Inflammatory macrophage treated with lipopolysaccharide for 4 hours (primary cell): ENCODE results near the gene TMEM259.

ENCODE experiments used
- DNase-seq: peaks from one replicate; pipeline ENCODE4 v3.0.0-alpha.2; 2020

TMEM259 gene

DNA sequence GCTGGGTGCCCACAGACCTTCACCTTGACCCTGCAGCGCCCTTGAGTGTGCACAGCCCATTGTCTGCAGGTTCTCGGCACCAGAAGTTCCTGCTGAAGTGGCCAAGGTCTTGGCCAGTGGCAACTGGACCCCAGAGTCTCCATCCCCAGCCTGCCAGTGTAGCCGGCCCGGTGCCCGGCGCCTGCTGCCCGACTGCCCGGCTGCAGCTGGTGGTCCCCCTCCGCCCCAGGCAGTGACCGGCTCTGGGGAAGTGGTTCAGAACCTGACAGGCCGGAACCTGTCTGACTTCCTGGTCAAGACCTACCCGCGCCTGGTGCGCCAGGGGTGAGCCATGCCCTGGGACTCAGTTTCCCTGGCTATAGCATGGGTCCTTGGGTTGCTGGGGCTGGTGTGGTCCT, 34.1 kb upstream of the TMEM259 start:
- DNase-seq = no peak

DNA sequence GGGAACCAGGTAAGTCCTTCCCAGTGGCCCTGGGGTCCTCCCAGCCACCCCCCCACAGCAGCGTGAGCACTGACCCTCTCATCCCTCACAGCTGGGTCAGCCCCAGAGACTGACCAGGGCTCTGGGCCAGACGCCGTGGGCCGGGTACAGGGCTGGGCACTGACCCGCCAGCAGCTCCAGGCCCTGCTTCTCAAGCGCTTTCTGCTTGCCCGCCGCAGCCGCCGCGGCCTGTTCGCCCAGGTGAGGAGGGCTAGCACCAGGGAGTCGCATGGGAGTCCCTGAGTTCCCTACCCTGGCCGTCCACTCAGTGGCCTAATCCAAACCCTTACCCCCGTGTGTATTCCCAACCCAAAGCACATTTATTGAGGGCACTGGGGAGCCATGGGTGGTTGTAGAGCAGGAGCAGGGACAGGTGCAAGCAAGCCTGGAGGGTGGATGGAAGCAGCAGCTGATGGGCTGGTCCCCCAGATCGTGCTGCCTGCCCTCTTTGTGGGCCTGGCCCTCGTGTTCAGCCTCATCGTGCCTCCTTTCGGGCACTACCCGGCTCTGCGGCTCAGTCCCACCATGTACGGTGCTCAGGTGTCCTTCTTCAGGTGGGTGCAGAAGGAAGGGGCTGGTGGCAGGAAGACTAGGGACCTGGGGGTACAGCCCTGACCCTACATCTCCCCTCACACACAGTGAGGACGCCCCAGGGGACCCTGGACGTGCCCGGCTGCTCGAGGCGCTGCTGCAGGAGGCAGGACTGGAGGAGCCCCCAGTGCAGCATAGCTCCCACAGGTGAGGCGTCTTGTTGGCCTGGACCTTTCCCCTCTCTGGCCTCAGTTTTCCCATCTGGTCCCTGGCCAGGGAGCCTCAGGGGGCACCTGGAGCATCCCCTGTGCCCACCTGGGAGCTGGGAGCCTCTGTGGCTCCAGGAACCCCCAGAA, 33.4 kb upstream of the TMEM259 start:
- DNase-seq = no peak

DNA sequence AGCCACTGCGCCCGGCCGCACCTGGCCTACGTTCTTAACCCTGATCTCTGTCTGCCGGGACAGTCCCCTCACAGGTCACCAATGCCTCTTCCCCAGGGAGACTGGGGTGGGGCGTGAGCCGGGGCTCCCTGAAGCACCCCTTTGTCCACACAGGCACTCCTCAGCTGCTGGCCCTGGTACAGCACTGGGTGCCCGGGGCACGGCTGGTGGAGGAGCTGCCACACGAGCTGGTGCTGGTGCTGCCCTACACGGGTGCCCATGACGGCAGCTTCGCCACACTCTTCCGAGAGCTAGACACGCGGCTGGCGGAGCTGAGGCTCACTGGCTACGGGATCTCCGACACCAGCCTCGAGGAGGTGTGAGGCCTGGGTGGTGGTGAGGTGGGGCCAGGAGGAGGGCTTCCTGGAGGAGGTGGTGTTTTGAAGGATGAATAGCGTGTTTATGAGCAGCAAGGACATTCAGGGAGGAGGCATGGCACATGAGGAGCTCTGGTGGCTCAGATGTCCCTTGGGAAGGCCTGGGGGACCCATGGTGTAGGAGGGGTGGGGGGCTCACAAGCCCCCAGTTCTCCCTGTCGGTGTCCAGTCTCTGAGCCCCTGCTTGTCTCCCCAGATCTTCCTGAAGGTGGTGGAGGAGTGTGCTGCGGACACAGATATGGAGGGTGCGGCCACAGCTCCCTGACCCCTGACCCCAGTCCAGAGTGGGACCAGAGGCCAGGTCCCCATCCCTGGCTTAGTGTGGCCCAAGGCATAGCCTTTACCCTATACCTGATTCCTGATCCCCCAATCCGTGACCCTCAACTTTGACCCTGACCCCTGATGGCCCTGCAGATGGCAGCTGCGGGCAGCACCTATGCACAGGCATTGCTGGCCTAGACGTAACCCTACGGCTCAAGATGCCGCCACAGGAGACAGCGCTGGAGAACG, 32.5 kb upstream of the TMEM259 start:
- DNase-seq = no peak

DNA sequence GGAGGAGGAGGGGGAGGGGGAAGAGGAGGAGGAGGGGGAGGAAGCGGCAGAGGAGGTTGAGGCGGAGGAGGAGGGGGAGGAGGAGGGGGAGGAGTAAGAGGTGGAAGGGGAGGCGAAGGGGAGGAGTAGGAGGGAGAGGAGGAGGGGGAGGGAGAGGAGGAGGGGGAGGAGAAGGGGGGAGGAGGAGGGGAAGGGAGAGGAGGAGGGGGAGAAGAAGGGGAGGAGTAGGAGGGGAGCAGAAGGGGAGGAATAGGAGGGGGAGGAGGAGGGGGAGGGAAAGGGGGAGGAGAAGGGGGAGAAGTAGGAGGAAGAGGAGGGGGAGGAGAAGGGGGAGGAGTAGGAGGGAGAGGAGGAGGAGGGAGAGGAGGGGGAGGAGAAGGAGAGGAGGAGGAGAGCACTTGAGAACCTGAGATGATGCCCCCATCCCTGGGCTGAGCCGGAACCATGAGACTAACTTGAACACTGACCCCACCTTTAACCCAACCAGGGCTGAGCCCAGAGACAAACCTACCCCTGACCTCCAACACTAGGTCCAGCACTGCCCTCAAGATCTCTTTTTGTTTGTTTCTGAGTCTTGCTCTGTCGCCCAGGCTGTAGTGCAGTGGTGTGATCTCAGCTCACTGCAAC, 31.5 kb upstream of the TMEM259 start:
- DNase-seq = no peak

DNA sequence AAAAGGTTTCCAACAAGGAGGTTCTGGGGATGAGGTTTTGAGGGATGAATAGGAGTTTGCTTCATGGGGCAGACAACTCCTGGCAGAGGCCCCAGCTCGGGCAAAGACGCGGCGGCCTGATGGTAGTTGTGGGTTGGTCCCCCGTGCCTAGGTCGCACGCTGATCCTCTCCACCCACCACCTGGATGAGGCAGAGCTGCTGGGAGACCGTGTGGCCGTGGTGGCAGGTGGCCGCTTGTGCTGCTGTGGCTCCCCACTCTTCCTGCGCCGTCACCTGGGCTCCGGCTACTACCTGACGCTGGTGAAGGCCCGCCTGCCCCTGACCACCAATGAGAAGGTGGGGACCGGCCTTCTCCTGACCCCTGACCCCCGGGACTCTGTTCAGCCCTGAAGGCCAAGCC, 30.9 kb upstream of the TMEM259 start:
- no peak for DNase-seq

DNA sequence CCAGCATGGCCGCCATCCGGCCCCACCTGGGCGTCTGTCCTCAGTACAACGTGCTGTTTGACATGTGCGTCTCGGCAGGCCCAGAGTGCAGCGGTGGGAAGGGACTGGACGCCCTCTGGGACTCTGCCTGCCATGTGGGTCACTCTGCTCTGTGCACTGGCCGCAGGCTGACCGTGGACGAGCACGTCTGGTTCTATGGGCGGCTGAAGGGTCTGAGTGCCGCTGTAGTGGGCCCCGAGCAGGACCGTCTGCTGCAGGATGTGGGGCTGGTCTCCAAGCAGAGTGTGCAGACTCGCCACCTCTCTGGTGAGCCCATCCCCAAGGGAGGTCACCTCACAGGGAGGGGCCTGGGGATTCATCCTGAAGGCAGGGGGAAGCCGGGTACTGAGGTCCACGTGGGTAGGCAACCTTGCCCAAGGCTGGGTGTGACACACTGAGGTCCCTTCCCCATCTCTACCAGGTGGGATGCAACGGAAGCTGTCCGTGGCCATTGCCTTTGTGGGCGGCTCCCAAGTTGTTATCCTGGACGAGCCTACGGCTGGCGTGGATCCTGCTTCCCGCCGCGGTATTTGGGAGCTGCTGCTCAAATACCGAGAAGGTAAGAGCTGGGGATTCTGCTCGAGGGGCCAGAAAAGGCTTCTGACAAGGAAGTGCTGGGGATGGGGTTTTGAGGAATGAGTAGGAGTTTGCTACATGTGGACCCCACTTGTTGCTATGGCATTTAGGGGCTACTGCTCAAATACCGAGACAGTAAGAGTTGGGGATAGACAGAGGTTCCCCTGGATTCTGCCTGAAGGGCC, 30.3 kb upstream of the TMEM259 start:
- DNase-seq = no peak

- no peak for DNase-seq
Observed at GRCh38 chr19:1049800-1050199, 28.9 kb upstream of the TMEM259 start.

DNA sequence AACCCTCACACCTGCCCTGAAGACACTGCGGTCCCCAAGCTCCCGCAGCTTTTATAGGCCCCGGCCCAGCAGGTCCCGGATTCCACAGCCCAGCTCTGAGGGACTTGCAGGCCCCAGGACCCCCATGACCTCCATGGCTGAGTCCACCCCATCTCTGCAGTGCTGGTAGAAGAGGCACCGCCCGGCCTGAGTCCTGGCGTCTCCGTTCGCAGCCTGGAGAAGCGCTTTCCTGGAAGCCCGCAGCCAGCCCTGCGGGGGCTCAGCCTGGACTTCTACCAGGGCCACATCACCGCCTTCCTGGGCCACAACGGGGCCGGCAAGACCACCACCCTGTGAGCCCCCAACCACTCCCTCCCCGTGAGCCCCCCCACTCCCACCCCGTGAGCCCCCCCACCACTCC, 28.2 kb upstream of the TMEM259 start:
- no peak for DNase-seq

- DNase-seq = no peak
Observed at GRCh38 chr19:1047696-1048147, 26.8 kb upstream of the TMEM259 start.

GRCh38 chr19:1046836-1047695, 26.1 kb upstream of the TMEM259 start:
- no peak for DNase-seq

DNA sequence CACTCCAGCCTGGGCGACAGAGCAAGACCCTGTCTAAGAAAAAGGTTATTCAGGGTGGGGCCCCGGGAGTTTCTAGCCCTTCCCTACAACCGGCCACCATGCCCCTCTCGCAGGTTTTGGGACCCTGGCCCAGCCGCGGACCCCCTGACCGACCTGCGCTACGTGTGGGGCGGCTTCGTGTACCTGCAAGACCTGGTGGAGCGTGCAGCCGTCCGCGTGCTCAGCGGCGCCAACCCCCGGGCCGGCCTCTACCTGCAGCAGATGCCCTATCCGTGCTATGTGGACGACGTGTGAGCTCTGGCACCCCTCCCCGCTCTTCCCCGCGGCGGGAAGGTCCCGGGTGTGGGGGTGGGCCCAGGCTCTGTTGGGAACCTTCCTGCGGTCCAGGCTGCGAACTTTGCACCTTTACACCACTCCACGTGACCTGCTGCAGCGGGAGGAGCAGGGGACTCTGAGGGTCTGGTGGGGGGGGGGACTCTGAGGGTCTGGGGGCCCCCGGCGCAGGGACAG, 25.2 kb upstream of the TMEM259 start:
- no peak for DNase-seq

DNA sequence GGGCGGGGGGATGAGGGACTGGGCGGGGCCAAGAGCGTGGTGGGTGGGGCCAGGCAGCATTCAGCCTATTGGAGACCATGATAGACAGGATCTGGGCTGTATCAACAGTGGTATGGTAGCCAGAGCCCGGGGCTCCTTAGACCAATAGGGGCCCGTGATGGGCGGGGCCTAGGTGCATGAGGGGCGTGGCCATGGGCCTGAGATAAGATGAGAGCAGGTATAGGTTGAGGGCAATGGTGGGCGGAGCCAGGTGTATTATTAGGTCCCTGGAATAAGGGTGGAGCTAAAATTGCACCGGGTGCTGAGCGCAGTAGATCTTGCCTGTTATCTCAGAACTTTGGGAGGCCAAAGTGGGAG, 24.3 kb upstream of the TMEM259 start:
- peak; percentile 56 for DNase-seq

DNA sequence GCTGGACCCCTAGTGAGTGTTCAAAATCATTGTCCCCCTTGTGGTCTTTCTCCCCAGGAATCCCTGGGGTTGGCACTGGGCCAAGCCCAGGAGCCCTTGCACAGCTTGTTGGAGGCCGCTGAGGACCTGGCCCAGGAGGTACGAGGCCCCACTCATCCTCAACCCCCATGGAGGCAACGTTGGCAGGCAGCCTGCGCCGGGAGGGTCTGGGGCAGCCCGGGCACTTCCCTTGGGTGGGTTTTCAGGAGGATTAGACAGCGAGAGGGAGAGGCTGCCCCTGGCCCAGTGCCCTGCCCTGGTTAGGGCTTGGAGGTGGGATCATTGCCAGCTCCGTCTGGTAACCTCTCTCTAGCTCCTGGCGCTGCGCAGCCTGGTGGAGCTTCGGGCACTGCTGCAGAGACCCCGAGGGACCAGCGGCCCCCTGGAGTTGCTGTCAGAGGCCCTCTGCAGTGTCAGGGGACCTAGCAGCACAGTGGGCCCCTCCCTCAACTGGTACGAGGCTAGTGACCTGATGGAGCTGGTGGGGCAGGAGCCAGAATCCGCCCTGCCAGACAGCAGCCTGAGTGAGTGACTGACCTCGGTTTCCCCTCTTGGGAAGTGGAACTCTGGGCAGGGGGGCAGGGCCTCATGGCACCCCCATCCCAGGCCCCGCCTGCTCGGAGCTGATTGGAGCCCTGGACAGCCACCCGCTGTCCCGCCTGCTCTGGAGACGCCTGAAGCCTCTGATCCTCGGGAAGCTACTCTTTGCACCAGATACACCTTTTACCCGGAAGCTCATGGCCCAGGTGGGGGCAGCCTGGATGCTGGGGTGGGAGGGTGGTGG, 22.0 kb upstream of the TMEM259 start:
- no peak for DNase-seq

DNA sequence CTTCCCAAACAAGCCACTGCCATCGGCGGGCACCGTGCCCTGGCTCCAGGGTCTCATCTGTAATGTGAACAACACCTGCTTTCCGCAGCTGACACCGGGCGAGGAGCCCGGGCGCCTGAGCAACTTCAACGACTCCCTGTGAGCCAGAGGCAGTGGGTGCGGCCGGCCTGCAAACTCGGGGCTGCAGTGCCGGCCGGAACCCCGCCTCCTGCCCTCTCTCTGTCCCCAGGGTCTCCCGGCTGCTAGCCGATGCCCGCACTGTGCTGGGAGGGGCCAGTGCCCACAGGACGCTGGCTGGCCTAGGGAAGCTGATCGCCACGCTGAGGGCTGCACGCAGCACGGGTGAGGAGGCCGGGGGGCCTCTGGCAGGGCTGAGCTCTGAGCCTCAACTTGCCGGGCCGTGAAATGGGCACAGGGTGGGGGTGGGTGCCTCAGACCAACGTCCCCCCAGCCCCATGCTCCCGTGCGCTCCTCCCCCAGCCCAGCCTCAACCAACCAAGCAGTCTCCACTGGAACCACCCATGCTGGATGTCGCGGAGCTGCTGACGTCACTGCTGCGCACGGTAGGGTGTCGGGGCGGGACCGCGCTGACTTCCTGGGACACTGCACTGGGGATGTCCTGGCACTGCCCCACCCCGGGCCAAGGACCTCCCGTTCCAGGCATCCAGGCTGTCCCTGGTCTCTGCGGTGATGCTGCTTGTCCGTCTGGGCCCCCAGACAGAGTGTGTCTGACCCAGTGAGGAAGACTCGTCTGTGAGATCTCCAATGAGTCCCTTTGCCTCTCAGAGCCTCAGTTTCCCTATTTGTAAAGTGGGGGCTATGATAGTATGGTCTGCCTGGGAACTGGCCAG, 21.1 kb upstream of the TMEM259 start:
- no peak for DNase-seq

GRCh38 chr19:1041272-1041834, 20.4 kb upstream of the TMEM259 start:
- no peak for DNase-seq

GRCh38 chr19:1040476-1041271, 19.8 kb upstream of the TMEM259 start:
- DNase-seq = peak; percentile 91

GRCh38 chr19:1039646-1040475, 18.9 kb upstream of the TMEM259 start, which contains the start of gene ABCA7:
Gene ABCA7, plus strand, starts transcription at chr19:1040107. Its CDS starts 1,255 bp downstream, at chr19:1041362.
- peak; percentile 97 for DNase-seq
